Epithelial cell of prostate (primary cell): ENCODE results near the gene CX3CR1.
"Not testable (repeated sequence)": the region's sequence is repeated elsewhere in the genome, so short reads cannot be mapped to it uniquely, and the experiment has no call there.

Source experiments
- DNase-seq: peaks from one replicate; pipeline ENCODE4 v3.0.0-alpha.2; 2011; ENCODE audit warnings: low read depth, low spot score
- H3K27ac ChIP-seq: fragments of 450-650 bp; 2 replicates; pipeline ENCODE4 v1.5.1; 2017; ENCODE audit warnings: mild to moderate bottlenecking

The CX3CR1 gene, protein sequence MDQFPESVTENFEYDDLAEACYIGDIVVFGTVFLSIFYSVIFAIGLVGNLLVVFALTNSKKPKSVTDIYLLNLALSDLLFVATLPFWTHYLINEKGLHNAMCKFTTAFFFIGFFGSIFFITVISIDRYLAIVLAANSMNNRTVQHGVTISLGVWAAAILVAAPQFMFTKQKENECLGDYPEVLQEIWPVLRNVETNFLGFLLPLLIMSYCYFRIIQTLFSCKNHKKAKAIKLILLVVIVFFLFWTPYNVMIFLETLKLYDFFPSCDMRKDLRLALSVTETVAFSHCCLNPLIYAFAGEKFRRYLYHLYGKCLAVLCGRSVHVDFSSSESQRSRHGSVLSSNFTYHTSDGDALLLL

DNA sequence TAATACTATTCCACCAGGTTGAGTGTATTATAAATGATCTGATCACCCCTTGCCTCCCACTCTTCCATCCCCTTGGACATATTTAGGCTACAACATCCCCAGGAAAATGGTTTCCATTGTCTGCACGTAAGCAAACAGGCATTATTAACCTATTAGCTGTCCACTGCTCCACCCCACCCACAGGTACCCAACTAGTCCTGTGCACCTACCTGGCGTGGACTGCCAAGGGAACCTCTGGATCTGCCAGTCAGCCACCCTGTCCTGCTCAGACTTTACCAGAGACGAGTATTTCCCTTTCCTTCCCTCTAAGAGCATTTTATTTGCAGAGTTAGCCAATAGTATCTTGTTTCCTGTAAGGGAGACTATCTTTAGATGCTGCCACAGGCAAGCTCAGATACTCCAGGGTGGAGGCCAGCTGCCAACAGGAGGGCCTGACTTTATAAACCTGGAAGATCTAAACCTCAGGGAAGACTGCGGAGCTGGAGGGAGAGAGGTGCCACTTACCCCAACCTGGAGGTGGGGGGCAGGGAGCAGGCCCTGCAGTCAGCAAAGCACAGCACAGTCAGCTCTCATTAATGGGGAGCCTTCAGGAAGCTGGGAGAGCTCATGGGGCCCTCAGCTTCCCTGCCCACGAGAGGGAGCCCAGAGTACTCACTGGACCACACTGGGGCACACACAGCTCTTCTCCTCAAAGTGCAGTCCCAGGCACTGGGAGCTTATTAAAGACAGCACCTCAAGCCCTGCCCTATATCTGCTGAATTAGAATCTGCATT is at the start of gene CX3CR1:
Gene CX3CR1 (minus strand): TSS at position 292 of the 773 bp plus-strand sequence. CDS start 13,527 bp downstream, outside the sequence.
- no peak within 1 kb of the TSS for H3K27ac ChIP-seq
- DNase-seq: no peak

DNA sequence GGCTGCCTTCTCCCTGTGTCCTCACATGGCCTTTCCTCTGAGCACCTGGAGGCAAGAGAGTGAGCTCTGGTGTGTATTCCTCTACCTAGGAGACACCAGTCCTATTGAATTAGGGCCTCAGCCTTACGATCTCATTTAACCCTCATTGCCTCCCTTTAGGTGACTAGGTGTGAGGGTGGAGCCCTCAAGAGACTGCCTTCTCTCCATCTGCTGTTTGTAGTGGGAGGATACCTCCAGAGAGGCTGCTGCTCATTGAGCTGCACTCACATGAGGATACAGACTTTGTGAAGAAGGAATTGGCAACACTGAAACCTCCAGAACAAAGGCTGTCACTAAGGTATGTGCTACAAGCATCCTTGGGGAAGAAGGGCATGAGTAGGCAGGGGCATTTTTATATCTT is 49.7 kb upstream of the CX3CR1 start, which contains the start of gene CCR8:
Gene CCR8 (plus strand): TSS at position 217 of the 400 bp plus-strand sequence. CDS start 2,623 bp downstream, outside the sequence.
- no peak within 1 kb of the TSS for H3K27ac ChIP-seq
- no peak for DNase-seq

DNA sequence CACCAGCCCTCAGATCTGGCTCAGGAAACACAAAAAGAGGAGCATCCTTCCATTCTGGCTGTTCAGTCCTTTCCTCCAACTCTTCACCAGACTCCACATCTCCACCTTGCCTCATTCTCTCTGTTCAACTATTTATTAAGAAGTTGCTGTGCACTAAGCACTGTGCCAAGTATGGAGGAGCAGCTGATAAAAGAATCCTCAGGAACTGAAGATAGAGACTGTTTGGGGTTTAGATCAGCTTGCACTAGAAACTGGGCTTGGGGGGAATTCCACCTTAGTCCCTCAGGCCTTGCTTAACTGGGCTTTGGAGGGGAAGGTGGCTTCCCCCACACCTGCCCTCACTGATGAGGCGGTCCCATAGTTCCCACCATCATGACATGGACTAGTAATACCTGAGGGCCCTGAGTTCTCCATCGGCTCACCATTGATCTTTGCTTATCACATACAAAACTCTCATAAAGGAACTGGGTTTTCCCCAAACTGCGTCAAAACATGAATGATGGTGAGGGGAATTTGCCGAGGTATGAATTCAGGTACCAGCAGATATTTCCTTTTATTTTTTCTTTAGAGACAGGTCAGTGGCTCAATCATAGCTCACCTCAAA is 48.0 kb upstream of the CX3CR1 start:
- H3K27ac ChIP-seq: no peak overlapping the region
- no peak for DNase-seq

DNA sequence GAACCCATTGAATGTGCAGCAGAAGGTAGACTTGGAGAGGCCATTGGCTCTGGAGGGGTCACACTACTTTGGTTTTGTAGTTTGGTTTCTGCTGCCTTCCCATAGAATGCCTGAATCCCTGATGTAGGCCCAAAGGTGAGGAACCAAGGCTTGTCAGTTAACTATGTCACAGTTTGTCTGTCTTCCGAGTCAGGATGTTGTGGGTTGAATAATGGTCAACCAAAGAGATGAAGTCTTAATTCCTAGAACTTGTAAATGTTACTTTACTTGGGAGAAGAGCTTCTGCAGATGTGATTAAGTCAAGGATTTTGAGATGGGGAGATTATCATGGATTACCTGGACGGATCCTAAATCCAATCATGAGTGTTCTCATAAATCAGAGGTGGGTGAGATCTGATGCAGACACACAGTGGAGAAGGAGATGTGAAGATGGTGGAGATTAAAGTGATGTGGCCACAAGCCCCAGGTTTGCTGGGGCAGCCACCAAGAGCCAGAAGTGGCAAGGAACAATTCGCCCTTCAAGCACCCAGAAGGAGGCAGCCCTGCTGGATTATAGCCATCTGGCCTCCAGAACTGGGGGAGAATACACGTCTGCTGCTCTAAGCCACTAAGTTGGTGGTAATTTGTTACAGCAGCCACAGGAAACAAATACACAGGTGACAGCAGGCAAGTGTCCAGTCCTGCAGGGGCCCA is 47.4 kb upstream of the CX3CR1 start:
- no peak for DNase-seq
- no peak overlapping the region for H3K27ac ChIP-seq

DNA sequence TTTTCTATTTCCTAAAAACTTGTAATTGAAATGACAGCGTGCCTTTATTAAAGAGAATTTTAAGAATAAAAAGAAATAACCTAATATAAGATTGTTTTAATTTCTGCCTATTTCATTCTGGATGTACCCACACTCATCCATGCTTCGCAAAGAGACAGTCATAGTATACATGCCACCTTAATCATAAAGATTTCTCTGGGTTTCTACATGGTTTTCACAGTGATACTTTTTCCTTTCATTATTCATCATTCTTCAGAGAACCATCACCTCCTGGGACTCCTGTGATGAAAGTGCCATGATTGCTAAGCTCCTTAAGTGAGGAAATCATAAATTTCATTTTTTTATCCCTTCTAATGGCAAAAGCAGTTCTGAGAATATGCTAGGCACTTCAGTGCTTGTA is 45.4 kb upstream of the CX3CR1 start:
- H3K27ac ChIP-seq: no peak overlapping the region
- DNase-seq: no peak

DNA sequence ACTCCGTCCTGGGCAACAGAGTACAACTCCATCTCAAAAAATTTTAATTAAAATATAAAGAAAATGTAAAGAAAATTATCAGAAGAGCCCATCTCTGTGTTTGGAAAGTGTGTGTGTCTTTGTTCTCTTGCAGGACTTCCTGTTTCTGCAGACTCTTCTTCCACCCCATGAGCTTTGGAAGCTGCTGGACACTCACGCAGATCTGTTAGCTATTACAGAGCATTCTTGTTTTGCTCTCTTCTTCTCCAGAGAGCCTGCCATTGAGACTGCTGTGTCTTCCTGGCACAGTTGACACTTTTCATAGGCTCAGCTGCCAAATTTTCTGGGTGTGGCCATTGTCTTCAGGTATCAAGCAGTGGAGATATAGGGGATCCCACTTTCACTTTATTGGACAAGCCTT is 43.7 kb upstream of the CX3CR1 start:
- no peak overlapping the region for H3K27ac ChIP-seq
- DNase-seq: no peak

DNA sequence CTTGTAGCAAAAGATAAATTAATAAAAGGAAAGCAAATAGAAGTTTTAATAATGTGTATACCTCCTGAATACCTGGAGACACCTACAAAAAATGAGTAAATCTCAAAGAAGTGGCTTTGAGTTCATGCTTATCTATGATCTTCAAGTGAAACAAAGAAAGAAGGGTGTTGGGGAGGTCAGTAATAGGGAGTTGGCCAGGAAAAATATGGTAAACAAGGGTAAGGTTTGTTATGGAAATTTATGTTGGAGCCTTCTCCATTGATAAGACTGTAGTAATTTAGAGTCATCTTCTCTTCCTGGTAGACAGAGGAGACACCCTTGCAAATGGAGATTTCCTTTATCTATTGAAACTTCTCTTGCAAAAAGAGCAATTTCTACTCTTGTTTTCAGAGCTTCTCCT is 43.1 kb upstream of the CX3CR1 start:
- H3K27ac ChIP-seq: no peak overlapping the region
- DNase-seq: no peak

DNA sequence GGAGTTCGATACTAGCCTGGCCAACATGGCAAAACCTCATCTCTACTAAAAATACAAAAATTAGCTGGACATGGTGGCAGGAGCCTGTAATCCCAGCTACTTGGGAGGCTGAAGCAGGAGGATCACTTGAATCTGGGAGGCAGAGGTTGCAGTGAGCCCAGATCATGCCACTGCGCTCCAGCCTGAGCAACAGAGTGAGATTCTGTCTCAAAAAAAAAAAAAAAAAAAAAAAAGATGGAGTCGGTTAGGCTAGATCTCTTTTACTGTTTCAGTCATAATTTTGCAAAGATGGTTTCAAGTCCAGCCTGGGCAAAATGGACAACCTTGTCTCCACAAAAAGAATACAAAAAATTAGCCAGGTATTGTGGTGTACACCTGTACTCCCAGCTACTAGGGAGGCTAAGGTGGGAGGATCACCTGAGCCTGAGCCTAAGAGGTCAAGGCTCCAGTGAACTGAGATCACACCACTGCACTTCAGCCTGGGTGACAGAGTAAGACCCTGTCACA is 42.4 kb upstream of the CX3CR1 start:
- not testable (repeated sequence) for H3K27ac ChIP-seq, DNase-seq

DNA sequence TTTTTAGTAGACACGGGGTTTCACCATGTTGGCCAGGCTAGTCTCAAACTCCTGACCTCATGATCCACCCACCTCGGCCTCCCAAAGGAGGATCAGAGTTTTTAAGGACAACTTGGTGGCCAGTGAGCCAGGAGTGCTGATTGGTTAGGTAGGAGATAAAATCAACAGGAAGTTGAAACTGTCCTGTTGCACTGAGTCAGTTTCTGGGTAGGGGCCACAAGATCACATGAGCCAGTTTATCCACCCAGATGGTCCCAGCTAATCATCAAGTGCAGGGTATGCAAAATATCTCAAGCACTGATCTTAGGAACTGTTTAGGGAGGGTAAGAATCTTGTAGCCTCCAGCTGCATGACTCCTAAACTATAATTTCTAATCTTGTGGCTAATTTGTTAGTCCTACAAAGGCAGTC is 41.7 kb upstream of the CX3CR1 start:
- DNase-seq, H3K27ac ChIP-seq: not testable (repeated sequence)

DNA sequence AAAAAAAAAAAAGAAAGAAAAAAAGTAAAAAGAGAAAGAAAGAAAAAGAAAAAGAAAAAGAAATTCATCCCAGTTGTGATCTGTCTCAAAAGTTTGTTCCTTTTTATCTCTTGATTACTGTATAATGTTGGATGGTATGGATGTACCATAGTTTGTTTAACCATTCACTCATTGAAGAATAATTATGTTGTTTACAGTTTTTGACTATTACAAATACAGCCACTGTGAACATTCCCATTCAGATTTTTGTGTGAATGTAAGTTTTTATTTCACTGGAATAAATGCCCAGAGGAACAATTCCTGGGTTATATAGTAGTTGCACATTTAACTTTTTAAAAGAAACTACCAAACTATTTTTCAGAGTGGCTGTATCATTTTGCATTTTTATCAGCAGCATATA is 39.4 kb upstream of the CX3CR1 start:
- no peak for DNase-seq
- H3K27ac ChIP-seq: no peak overlapping the region

DNA sequence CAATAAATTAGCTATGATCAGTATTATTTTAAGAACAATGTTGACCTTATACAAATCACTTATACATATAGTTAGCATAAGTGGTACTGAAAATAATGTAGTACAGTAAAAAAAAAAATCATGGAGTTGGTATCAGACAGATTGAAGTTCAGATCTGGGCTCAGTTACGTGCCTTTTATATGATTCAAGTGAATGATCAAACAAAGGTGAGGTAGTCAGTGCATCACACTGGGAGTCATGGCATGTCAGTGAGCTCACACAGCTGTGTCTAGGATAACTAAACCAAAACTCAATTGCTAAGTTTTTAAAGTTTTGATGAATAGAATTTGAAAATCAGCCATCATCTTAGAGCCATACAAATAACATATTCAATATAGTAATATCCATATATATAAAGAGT is 38.5 kb upstream of the CX3CR1 start:
- peak; percentile 14 for DNase-seq
- H3K27ac ChIP-seq: peak overlapping the region; percentile 34

DNA sequence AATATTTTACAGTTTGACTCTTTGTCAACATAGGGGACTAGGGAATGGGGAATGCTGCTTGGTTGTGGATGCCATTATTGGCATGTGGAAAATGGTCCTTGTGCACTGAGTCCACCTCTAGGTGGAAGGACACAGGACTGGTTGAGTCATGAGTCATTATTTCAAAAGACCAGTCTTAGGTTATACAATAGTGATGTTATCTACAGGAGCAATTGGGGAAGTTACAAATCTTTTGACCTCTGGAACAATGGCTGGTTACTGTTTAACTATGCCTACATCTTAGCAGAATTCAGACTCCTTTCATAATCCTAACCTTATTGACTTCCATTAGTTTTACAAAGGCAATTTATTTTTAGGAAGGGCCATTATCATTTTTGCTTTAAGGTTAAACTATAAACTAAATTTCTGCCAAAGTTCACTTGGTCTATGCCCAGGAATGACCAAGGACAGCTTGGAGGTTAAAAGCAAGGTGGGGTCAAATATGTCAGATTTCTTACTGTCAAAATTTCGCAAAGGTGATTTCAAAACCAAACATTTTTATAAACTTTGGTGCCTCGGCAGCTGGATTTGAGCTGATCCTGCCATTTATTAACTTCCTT is 37.8 kb upstream of the CX3CR1 start:
- H3K27ac ChIP-seq: peak overlapping the region; percentile 34
- DNase-seq: no peak

DNA sequence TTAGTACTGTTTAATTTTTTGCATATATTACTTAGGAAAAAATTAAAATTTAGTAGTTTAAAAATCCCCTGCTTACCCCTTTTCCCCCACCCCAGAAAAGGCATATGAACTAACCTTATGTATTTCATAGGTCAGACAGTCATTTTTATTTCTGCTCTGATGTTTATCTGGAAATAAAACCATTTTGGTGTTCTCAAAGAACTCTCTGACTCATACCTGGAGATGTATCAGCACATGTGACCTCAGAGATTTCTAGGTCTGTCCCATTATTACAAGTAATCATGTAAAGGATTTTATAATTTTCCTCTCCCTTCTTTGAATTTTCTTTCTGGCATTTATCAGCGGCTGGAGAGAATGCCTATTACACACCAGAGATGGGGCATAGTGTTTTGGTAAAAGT is 35.6 kb upstream of the CX3CR1 start:
- DNase-seq: no peak

DNA sequence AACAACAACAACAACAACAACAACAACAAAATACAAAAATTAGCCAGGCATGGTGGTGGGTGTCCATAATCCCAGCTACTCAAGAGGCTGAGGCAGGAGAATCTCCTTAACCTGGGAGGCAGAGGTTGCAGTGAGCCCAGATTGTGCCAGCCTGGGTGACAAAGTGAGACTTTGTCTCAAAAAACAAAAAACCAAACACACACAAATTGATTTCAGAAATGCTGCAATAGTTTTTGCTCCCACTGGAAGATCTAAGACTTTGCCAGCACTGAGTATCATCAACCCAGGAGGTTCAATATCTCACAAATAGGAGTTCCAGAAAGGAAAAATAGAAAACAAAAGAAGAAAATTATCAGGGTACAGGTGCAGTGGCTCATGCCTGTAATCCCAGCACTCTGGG is 33.5 kb upstream of the CX3CR1 start:
- no peak overlapping the region for H3K27ac ChIP-seq
- no peak for DNase-seq

More for the DNA sequence above, 35.6 kb upstream of the CX3CR1 start:
- H3K27ac ChIP-seq: no peak overlapping the region

DNA sequence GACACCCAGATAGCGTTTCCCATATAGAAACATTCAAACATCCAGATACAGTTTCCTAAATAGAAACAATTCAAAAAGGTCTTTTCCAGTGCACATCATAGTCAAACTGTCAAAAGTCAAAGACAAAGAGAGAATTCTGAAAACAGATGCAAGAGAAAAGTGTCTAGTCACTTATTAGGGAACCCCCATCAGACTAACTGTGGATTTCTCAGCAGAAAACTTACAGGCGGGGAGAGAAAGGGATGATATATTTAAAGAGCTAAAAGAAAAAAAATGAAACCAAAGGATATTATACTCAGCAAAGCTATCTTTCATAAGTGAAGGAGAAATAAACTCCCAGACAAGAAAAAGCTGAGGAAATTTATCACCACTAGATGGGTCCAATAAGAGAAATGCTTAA is 22.3 kb upstream of the CX3CR1 start:
- no peak for DNase-seq
- H3K27ac ChIP-seq: no peak overlapping the region

DNA sequence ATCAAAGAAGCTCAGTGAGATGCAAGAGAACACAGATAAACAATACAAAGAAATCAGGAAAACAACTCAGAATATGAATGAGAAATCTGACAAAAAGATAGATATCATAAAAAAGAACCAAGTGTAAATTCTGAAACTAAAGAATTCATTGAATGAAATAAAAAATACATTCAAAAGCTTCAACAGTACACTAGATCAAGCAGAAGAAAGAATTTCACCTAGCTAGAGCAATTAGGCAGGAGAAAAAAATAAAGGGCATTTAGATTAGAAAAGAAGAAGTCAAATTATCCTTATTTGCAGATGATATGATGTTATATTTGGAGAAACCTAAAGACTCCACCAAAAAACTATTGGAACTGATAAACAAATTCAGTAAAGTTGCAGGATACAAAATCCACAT is 19.4 kb upstream of the CX3CR1 start:
- DNase-seq: no peak
- no peak overlapping the region for H3K27ac ChIP-seq

DNA sequence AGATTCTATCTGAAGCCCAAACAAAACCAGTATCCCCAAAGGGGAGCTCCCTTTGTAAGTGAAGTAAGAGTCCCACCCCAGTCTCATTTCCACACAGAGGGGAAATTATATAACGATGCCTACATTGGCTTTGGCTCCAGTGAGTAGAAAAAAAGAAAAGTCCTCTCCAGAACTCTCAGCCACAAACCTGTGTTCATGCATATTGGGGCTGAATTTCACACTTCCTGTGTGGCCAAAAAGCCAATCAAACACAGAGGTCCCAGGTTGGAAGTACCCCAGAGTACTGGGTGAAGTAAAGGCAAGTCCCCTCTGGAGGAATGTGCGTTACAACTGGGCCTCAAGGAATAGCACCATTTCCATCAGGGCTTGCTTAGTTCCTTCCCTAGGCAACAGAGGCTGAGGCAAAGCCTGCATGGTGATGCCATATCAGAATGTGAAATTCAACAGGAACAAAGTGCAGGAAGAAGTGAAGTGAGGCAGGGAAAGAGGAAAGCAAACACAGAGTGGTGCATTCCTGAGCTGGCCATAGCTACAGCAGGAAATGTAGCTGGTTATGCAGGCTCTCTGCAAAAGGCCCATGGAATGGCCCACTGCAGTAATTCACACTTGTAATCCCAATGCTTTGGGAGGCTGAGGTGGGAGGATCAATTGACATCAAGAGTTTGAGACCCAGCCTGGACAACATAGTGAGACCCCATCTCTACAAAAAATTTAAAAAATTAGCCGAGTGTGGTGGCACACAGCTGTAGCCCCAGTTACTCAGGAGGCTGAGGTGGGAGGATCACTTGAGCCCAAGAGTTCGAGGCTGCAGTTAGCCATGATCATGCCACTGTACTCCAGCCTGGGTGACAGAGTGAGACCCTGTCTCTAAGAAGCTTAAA is 16.6 kb upstream of the CX3CR1 start:
- no peak overlapping the region for H3K27ac ChIP-seq
- no peak for DNase-seq

DNA sequence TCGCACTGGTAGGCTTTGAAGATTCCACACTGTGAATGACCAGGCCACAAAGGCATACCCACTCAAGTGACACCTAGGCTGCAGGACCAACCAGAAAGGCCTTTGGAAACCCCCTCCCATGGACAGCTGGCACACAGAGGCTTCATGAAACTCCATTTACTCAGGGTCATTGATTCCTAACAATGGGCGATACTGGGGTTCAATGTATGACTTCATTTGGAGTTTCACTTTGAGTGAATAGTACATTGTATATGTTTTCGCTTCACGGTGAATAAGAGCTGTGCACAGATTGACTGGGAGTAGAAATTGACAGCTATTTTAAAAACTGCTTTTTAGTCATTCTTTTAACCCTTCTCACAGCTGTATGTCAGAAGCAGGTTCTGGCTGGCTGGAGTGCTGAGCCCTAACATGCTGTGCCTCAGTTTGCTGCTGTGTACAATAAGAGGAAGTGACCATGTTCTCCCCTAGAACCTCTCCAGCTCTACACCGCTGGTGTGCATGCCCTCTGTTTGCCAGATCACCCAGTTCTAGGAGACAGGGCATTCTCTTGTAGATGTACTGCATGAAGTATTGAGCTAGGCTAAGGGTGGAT is 15.4 kb upstream of the CX3CR1 start:
- no peak for DNase-seq
- H3K27ac ChIP-seq: no peak overlapping the region
